ENCODE results near the gene CACNA1G.

CACNA1G gene

DNA sequence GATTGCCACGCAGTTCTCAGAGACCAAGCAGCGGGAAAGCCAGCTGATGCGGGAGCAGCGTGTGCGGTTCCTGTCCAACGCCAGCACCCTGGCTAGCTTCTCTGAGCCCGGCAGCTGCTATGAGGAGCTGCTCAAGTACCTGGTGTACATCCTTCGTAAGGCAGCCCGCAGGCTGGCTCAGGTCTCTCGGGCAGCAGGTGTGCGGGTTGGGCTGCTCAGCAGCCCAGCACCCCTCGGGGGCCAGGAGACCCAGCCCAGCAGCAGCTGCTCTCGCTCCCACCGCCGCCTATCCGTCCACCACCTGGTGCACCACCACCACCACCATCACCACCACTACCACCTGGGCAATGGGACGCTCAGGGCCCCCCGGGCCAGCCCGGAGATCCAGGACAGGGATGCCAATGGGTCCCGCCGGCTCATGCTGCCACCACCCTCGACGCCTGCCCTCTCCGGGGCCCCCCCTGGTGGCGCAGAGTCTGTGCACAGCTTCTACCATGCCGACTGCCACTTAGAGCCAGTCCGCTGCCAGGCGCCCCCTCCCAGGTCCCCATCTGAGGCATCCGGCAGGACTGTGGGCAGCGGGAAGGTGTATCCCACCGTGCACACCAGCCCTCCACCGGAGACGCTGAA, 15.2 kb downstream of the CACNA1G start:
- H3F3A ChIP-seq (ENCODE audit: low read depth) = no peaks in the 10 kb centered on the region
- H4K20me1 ChIP-seq (ENCODE audit: insufficient read depth, low read length, poor library complexity, severe bottlenecking) = no peaks in the 10 kb centered on the region
- H2AFZ ChIP-seq (ENCODE audit: low read length) = no peak overlapping the region
- H3K9me3 ChIP-seq (ENCODE audit: insufficient read depth, low read depth, low read length) = no peaks in the 10 kb centered on the region
- no peaks in the 10 kb centered on the region for H3K79me2 ChIP-seq (ENCODE audit: insufficient read depth, low read length)
- TF ChIP-seq EZH2phosphoT487 (IDR thresholded peaks at IDR 0.05; ENCODE audit: borderline replicate concordance) = no peak
- TF ChIP-seq, protein P1, sequence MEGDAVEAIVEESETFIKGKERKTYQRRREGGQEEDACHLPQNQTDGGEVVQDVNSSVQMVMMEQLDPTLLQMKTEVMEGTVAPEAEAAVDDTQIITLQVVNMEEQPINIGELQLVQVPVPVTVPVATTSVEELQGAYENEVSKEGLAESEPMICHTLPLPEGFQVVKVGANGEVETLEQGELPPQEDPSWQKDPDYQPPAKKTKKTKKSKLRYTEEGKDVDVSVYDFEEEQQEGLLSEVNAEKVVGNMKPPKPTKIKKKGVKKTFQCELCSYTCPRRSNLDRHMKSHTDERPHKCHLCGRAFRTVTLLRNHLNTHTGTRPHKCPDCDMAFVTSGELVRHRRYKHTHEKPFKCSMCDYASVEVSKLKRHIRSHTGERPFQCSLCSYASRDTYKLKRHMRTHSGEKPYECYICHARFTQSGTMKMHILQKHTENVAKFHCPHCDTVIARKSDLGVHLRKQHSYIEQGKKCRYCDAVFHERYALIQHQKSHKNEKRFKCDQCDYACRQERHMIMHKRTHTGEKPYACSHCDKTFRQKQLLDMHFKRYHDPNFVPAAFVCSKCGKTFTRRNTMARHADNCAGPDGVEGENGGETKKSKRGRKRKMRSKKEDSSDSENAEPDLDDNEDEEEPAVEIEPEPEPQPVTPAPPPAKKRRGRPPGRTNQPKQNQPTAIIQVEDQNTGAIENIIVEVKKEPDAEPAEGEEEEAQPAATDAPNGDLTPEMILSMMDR (conservative IDR thresholded peaks at IDR 0.05; ENCODE audit: low read length) = no peak; the same call in 1 of the 2 replicates
- no peaks in the 10 kb centered on the region for H3K4me1 ChIP-seq (ENCODE audit: insufficient read depth, low read length, poor library complexity, severe bottlenecking)
- H3K36me3 ChIP-seq (ENCODE audit: insufficient read depth, low read length) = no peaks in the 10 kb centered on the region
- no peaks in the 10 kb centered on the region for H3K27me3 ChIP-seq (ENCODE audit: insufficient read depth, low read length, poor library complexity, severe bottlenecking)
- H3K4me2 ChIP-seq (ENCODE audit: low read depth, low read length, poor library complexity, severe bottlenecking) = no peak overlapping the region
- no peak overlapping the region for H3K9ac ChIP-seq (ENCODE audit: low read depth, low read length, poor library complexity, severe bottlenecking)
- no peaks in the 10 kb centered on the region for H3K9me2 ChIP-seq (replicated peaks; ENCODE audit: low read depth, low read length)
- H3K4me3 ChIP-seq (ENCODE audit: low read length, poor library complexity, severe bottlenecking) = no peak overlapping the region

DNA sequence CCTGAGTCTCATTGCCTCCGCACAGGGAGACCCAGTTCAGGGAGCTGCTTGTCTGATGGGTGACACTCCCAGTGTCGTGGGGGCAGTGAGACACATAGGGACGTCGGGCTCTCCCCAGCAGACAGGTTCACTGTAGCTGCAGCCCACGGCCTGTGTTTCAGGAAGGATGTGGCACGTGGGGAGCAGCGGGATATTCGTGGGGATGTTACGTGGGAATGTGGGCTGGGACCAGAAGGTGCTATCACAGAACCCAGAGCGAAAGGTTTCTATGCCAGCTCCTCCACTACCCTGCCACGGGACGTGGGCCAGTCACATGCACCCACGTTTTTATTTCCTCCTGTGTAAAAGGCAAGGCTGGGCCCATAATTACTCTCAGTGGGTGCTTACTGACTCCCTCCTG, 16.3 kb downstream of the CACNA1G start:
- H3K9ac ChIP-seq (ENCODE audit: low read depth, low read length, poor library complexity, severe bottlenecking) = no peak overlapping the region
- no peaks in the 10 kb centered on the region for H3K36me3 ChIP-seq (ENCODE audit: insufficient read depth, low read length)
- H3K9me2 ChIP-seq (replicated peaks; ENCODE audit: low read depth, low read length) = no peaks in the 10 kb centered on the region
- H3K4me3 ChIP-seq (ENCODE audit: low read length, poor library complexity, severe bottlenecking) = no peak overlapping the region
- H3K4me2 ChIP-seq (ENCODE audit: low read depth, low read length, poor library complexity, severe bottlenecking) = no peak overlapping the region
- H3K27me3 ChIP-seq (ENCODE audit: insufficient read depth, low read length, poor library complexity, severe bottlenecking) = no peaks in the 10 kb centered on the region
- no peak overlapping the region for H2AFZ ChIP-seq (ENCODE audit: low read length)
- TF ChIP-seq, protein P1 (conservative IDR thresholded peaks at IDR 0.05; ENCODE audit: low read length) = no peak
- no peak for TF ChIP-seq EZH2phosphoT487 (IDR thresholded peaks at IDR 0.05; ENCODE audit: borderline replicate concordance)
- H3K4me1 ChIP-seq (ENCODE audit: insufficient read depth, low read length, poor library complexity, severe bottlenecking) = no peaks in the 10 kb centered on the region
- no peaks in the 10 kb centered on the region for H3K79me2 ChIP-seq (ENCODE audit: insufficient read depth, low read length)
- H3F3A ChIP-seq (ENCODE audit: low read depth) = no peaks in the 10 kb centered on the region
- no peaks in the 10 kb centered on the region for H3K9me3 ChIP-seq (ENCODE audit: insufficient read depth, low read depth, low read length)
- no peaks in the 10 kb centered on the region for H4K20me1 ChIP-seq (ENCODE audit: insufficient read depth, low read length, poor library complexity, severe bottlenecking)

DNA sequence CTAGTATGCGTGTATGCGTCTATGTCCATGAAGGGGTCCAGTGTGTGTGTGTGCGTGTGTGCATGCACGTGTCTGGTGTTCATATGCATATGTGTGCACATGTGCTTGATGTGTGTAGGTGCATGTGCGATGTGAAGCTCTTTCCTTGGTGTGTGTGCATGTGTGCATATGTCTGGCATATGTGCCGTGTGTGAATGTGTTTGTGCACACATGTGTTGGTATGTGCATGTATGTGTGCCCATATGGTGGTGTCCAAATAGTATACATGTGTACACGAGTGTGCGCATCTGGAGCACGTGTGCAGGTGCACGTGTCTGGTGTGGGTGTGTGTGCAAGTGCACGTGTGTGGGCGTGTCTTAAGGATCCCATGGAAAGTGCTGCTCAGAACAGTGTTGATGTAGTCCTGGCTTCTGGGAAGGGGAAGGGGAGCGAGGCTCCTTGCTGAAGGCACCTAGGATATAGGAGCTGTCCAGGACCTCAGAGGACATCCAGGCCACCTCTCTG, 17.0 kb downstream of the CACNA1G start:
- Histone ChIP-seq H3K4me3 (ENCODE audit: low read length, poor library complexity, severe bottlenecking) (no peak overlapping the region), H3K4me2 (ENCODE audit: low read depth, low read length, poor library complexity, severe bottlenecking) (no peak overlapping the region), H3K9me2 (replicated peaks; ENCODE audit: low read depth, low read length) (no peaks in the 10 kb centered on the region), H3K36me3 (ENCODE audit: insufficient read depth, low read length) (no peaks in the 10 kb centered on the region), H2AFZ (ENCODE audit: low read length) (no peak overlapping the region), H4K20me1 (ENCODE audit: insufficient read depth, low read length, poor library complexity, severe bottlenecking) (no peaks in the 10 kb centered on the region), H3K9ac (ENCODE audit: low read depth, low read length, poor library complexity, severe bottlenecking) (no peak overlapping the region), H3K4me1 (ENCODE audit: insufficient read depth, low read length, poor library complexity, severe bottlenecking) (no peaks in the 10 kb centered on the region), H3F3A (ENCODE audit: low read depth) (no peaks in the 10 kb centered on the region), H3K27me3 (ENCODE audit: insufficient read depth, low read length, poor library complexity, severe bottlenecking) (no peaks in the 10 kb centered on the region), H3K9me3 (ENCODE audit: insufficient read depth, low read depth, low read length) (no peaks in the 10 kb centered on the region), H3K79me2 (ENCODE audit: insufficient read depth, low read length) (no peaks in the 10 kb centered on the region)
- no peak for TF ChIP-seq EZH2phosphoT487 (IDR thresholded peaks at IDR 0.05; ENCODE audit: borderline replicate concordance)
- TF ChIP-seq, protein P1 (conservative IDR thresholded peaks at IDR 0.05; ENCODE audit: low read length) = no peak

All from Loucy (cell line).